GM18499 (cell line): ENCODE results near the gene PSMB4.
"Not testable (repeated sequence)": the region's sequence is repeated elsewhere in the genome, so short reads cannot be mapped to it uniquely, and the experiment has no call there.

ENCODE experiments used
- ATAC-seq: cut with Tn5 transposase; IDR thresholded peaks from one replicate; pipeline ENCODE4 v1.9.1; 2021; ENCODE audit warnings: moderate number of reproducible peaks; ENCODE audit not compliant: insufficient read depth, unreplicated experiment

The PSMB4 gene

GRCh38 chr1:151399324-151400171, at the start of gene PSMB4:
Gene PSMB4 (plus strand): TSS chr1:151399573. CDS start chr1:151399588, 15 bp downstream.
- ATAC-seq = no peak

- ATAC-seq = not testable (repeated sequence)
These were observed 49.0 kb upstream of the PSMB4 start for GRCh38 chr1:151350323-151350722.

- no peak for ATAC-seq
These were observed 47.2 kb upstream of the PSMB4 start for GRCh38 chr1:151352021-151352718.

GRCh38 chr1:151356696-151357095, 42.7 kb upstream of the PSMB4 start:
- ATAC-seq = no peak

- no peak for ATAC-seq
These were observed 37.5 kb upstream of the PSMB4 start for GRCh38 chr1:151361883-151362282.

- no peak for ATAC-seq
These were observed 36.8 kb upstream of the PSMB4 start for GRCh38 chr1:151362308-151363155.

- ATAC-seq = no peak
These were observed 34.4 kb upstream of the PSMB4 start for GRCh38 chr1:151364996-151365395.

GRCh38 chr1:151367658-151368392, 31.5 kb upstream of the PSMB4 start:
- ATAC-seq = no peak

- no peak for ATAC-seq
These were observed 30.7 kb upstream of the PSMB4 start for GRCh38 chr1:151368393-151369301.

GRCh38 chr1:151369302-151369610, 30.1 kb upstream of the PSMB4 start:
- no peak for ATAC-seq

- ATAC-seq = no peak
These were observed 29.7 kb upstream of the PSMB4 start for GRCh38 chr1:151369621-151370048.

GRCh38 chr1:151370211-151370911, 29.0 kb upstream of the PSMB4 start:
- ATAC-seq = no peak

- ATAC-seq = no peak
These were observed 27.9 kb upstream of the PSMB4 start for GRCh38 chr1:151371370-151372057.

GRCh38 chr1:151372058-151372934, 27.1 kb upstream of the PSMB4 start, which contains the start of gene SELENBP1:
Gene SELENBP1 (minus strand): TSS chr1:151372705. CDS start chr1:151372641, 64 bp downstream.
- no peak for ATAC-seq

GRCh38 chr1:151373196-151373595, 26.2 kb upstream of the PSMB4 start:
- ATAC-seq = no peak

- ATAC-seq = no peak
These were observed 22.1 kb upstream of the PSMB4 start for GRCh38 chr1:151377150-151377884.
